B cell (primary cell): Measurements from ENCODE around the gene FRMD4A. TPM values are rescaled to one million over a fixed set of nuclear protein-coding genes. Genes with fewer than 3 reads are reported as not detected.

Experiments
- ATAC-seq: fragments of 200-7000 bp; cut with Tn5 transposase; one replicate; pipeline ENCODE4 v1.10.0; 2021; ENCODE audit warnings: low read depth, mild to moderate bottlenecking, moderate number of reproducible peaks, moderate library complexity
- CTCF ChIA-PET: fragments of 350-600 bp; sonication (Branson Sonifier 250); formaldehyde crosslinking; loops from one replicate; lab custom pipeline; 2021; ENCODE audit warnings: antibody characterized with exemption, inconsistent platforms; lab: Charles Lee
- POLR2A ChIA-PET: fragments of 350-600 bp; sonication (Branson Sonifier 250); formaldehyde crosslinking; loops from one replicate; lab custom pipeline; 2021; ENCODE audit warnings: antibody characterized with exemption; lab: Charles Lee
- DNase-seq: peaks from one replicate; pipeline ENCODE4 v3.0.0; 2013
- H2AFZ ChIP-seq: 2 replicates; pipeline ENCODE4 v1.6.1; 2012; ENCODE audit warnings: mild to moderate bottlenecking, low read depth, low read length; ENCODE audit not compliant: insufficient read depth, poor library complexity, severe bottlenecking
- H3K27ac ChIP-seq, 2 donors: 1 replicate in 1 of 2; 2 replicates in 1 of 2; pipeline ENCODE4 v1.5.1; 2012 to 2013; ENCODE audit warnings: low read length in 2 of 2, mild to moderate bottlenecking in 2 of 2, moderate library complexity in 1 of 2
- H3K27me3 ChIP-seq, 4 experiments: fragments of 200-600 bp in 1 of 4; sonication (generic) in 1 of 4; replicated peaks in 1 of 4; 1 replicate in 2 of 4; 2 replicates in 2 of 4; pipeline versions ENCODE4 v1.6.1 to v1.7.0; 2013 to 2016; ENCODE audit warnings: low read length in 3 of 4, mild to moderate bottlenecking in 2 of 4, mixed read lengths in 1 of 4, moderate library complexity in 1 of 4; ENCODE audit not compliant: insufficient read depth in 4 of 4, control insufficient read depth in 3 of 4; ENCODE audit errors: control extremely low read depth in 1 of 4
- H3K36me3 ChIP-seq, 2 experiments: replicated peaks in 1 of 2; 1 replicate in 1 of 2; 2 replicates in 1 of 2; pipeline versions ENCODE4 v1.6.1 to v1.7.1; 2013; ENCODE audit warnings: low read length in 1 of 2; ENCODE audit not compliant: insufficient read depth in 2 of 2, control insufficient read depth in 1 of 2; ENCODE audit errors: control extremely low read depth in 1 of 2, extremely low read depth in 1 of 2
- H3K4me1 ChIP-seq, 2 donors: fragments of 200-600 bp in 1 of 2; sonication (generic) in 1 of 2; 1 replicate in 1 of 2; 2 replicates in 1 of 2; pipeline versions ENCODE4 v1.5.1 to v1.6.1; 2013 to 2017; ENCODE audit warnings: low read length in 2 of 2; ENCODE audit not compliant: control insufficient read depth in 2 of 2, insufficient read depth in 2 of 2
- H3K4me2 ChIP-seq: replicated peaks from 2 replicates; pipeline ENCODE3; 2012; ENCODE audit warnings: mild to moderate bottlenecking, low read depth, low read length; ENCODE audit not compliant: poor library complexity, severe bottlenecking
- H3K4me3 ChIP-seq, 5 experiments: fragments of 200-600 bp in 1 of 5; sonication (generic) in 1 of 5; 1 replicate in 3 of 5; 2 replicates in 2 of 5; pipeline versions ENCODE4 v1.5.1 to v1.7.0; 2011 to 2016; ENCODE audit warnings: low read length in 4 of 5, mild to moderate bottlenecking in 4 of 5, low read depth in 2 of 5, control low read depth in 1 of 5, moderate library complexity in 1 of 5; ENCODE audit not compliant: insufficient read depth in 1 of 5; ENCODE audit errors: control extremely low read depth in 1 of 5, extremely low read depth in 1 of 5
- H3K79me2 ChIP-seq: fragments of 200-600 bp; sonication (generic); one replicate; pipeline ENCODE4 v1.6.0; 2016; ENCODE audit warnings: low read length; ENCODE audit not compliant: control insufficient read depth, insufficient read depth
- H3K9ac ChIP-seq: fragments of 200-600 bp; sonication (generic); 2 replicates; pipeline ENCODE4 v1.6.1; 2017; ENCODE audit warnings: mild to moderate bottlenecking, low read length, moderate library complexity
- H3K9me3 ChIP-seq, 3 donors: one replicate each; pipeline versions ENCODE4 v1.6.1 to v1.7.1; 2013; ENCODE audit warnings: low read length in 2 of 3; ENCODE audit not compliant: control insufficient read depth in 2 of 3, insufficient read depth in 1 of 3; ENCODE audit errors: control extremely low read depth in 1 of 3
- H4K20me1 ChIP-seq: 2 replicates; pipeline ENCODE4 v1.6.0; 2012; ENCODE audit warnings: mild to moderate bottlenecking, low read length; ENCODE audit not compliant: insufficient read depth, control insufficient read depth, poor library complexity, severe bottlenecking
- H3K27ac Mint-ChIP-seq: one replicate; pipeline ENCODE4 v1.8.0; 2021; ENCODE audit warnings: mixed read lengths
- H3K27me3 Mint-ChIP-seq: one replicate; pipeline ENCODE4 v1.8.0; 2021; ENCODE audit warnings: mixed read lengths
- H3K4me1 Mint-ChIP-seq: one replicate; pipeline ENCODE4 v1.8.0; 2021; ENCODE audit warnings: mixed read lengths
- H3K4me3 Mint-ChIP-seq: one replicate; pipeline ENCODE4 v1.8.0; 2021; ENCODE audit warnings: mixed read lengths
- H3K9me3 Mint-ChIP-seq: one replicate; pipeline ENCODE4 v1.8.0; 2022; ENCODE audit warnings: mixed read lengths; ENCODE audit not compliant: insufficient read depth
- CTCF ChIP-seq: fragments of 200-600 bp; IDR thresholded peaks from one replicate; pipeline ENCODE4 v1.8.0; 2022; ENCODE audit warnings: antibody characterized with exemption, mild to moderate bottlenecking
- EZH2 ChIP-seq: IDR thresholded peaks from 2 replicates; pipeline ENCODE4 v1.6.1; 2012; ENCODE audit warnings: borderline replicate concordance, low read depth, mild to moderate bottlenecking, moderate library complexity, low read length; ENCODE audit not compliant: insufficient read depth, poor library complexity, severe bottlenecking
- WGBS: methylation state at CpG from one replicate; pipeline ENCODE4 v1.1.5; 2013; ENCODE audit warnings: missing lambda C conversion rate; ENCODE audit not compliant: insufficient coverage; 5-methylcytosine and 5-hydroxymethylcytosine counted together
- intact Hi-C: fragments of 100-400 bp; cut with micrococcal nuclease; formaldehyde crosslinking; loops from one replicate; pipeline ENCODE4 v1.10.0; 2022
- polyA plus RNA-seq: library from polyadenylated mRNA; depleted of rRNA; stranded (reverse); fragments of >200 nt; gene quantifications from 2 replicates; pipeline ENCODE4 v1.2.3, GENCODE V29; 2012
- total RNA-seq, 2 donors: library from RNA; stranded (reverse); fragments of 120-200 nt in 1 of 2; gene quantifications; 1 replicate in 1 of 2; 2 replicates in 1 of 2; pipeline versions ENCODE4 v1.2.3 to v1.2.4, GENCODE V29; 2013 to 2022

The FRMD4A gene
- total and polyA plus RNA-seq, 2 donors (not counting 1 experiment from before 2014, with no cell fraction given): 0.76 to 3.4 TPM

GRCh38 chr10:13816195-13816925 lies 514.4 kb downstream of the FRMD4A start:
- Mint-ChIP-seq H3K4me3 (no peak overlapping the region), H3K4me1 (peaks cover 8% of the 10 kb centered on the region), H3K27ac (no peak overlapping the region), H3K9me3 (no peaks in the 10 kb centered on the region), H3K27me3 (peaks cover 34% of the 10 kb centered on the region)
- no peak overlapping the region for H3K27ac ChIP-seq
- intact Hi-C loops: no loop called here
- no peak overlapping the region for H3K4me2 ChIP-seq
- H2AFZ ChIP-seq: no peak overlapping the region
- CTCF ChIA-PET: interaction anchor here (1.5 kb wide), 1 partner anchor 15 kb away, joined by 3 read pairs; no protein-coding TSS in a partner anchor
- WGBS: 90% methylated on average over 5 of the region's 7 CpGs
- no peak overlapping the region for H3K9ac ChIP-seq
- peaks cover 0 to 15% of the 10 kb centered on the region in 2 donors for H3K4me1 ChIP-seq
- H3K4me3 ChIP-seq: no peak overlapping the region
- TF ChIP-seq CTCF (no peak), EZH2 (no peak)
- ATAC-seq (no peak), DNase-seq (no peak)
- POLR2A ChIA-PET: no interaction called here
- H3K9me3 ChIP-seq: peaks cover 0 to 20% (median 2%) of the 10 kb centered on the region in 3 donors
- peaks cover 0 to 18% (median 3%) of the 10 kb centered on the region in 4 experiments for H3K27me3 ChIP-seq
- H4K20me1 ChIP-seq: no peaks in the 10 kb centered on the region
- no peaks in the 10 kb centered on the region for H3K79me2 ChIP-seq
- H3K36me3 ChIP-seq: no peaks in the 10 kb centered on the region

- no peak overlapping the region for H3K4me3 Mint-ChIP-seq
- TF ChIP-seq CTCF (no peak), EZH2 (no peak)
- intact Hi-C loops: no loop called here
- H3K27ac ChIP-seq: no peak overlapping the region
- H3K9ac ChIP-seq: no peak overlapping the region
- H3K27me3 ChIP-seq: peaks cover 0 to 12% (median under 1%) of the 10 kb centered on the region in 4 experiments
- H3K79me2 ChIP-seq: no peaks in the 10 kb centered on the region
- H3K4me2 ChIP-seq: no peak overlapping the region
- H3K4me3 ChIP-seq: no peak overlapping the region
- H3K4me1 ChIP-seq: peaks cover 0 to 9% of the 10 kb centered on the region in 2 donors
- no peaks in the 10 kb centered on the region for H4K20me1 ChIP-seq
- ChIA-PET CTCF (no interaction called here), POLR2A (no interaction called here)
- H3K36me3 ChIP-seq: no peaks in the 10 kb centered on the region
- peaks cover 0 to 14% (median 2%) of the 10 kb centered on the region in 3 donors for H3K9me3 ChIP-seq
- peaks cover 8% of the 10 kb centered on the region for H3K4me1 Mint-ChIP-seq
- H2AFZ ChIP-seq: no peak overlapping the region
- DNase-seq (no peak), ATAC-seq (no peak)
- peaks cover 30% of the 10 kb centered on the region for H3K27me3 Mint-ChIP-seq
- H3K9me3 Mint-ChIP-seq: no peaks in the 10 kb centered on the region
- no peak overlapping the region for H3K27ac Mint-ChIP-seq
These were observed 515.0 kb downstream of the FRMD4A start for GRCh38 chr10:13815756-13816155.
